ENCODE results near the gene MLST8. TPM values are rescaled to one million over a fixed set of nuclear protein-coding genes. Genes with fewer than 3 reads are reported as not detected.

MLST8 gene
- total RNA-seq, 1 donor: 30.8 TPM

DNA sequence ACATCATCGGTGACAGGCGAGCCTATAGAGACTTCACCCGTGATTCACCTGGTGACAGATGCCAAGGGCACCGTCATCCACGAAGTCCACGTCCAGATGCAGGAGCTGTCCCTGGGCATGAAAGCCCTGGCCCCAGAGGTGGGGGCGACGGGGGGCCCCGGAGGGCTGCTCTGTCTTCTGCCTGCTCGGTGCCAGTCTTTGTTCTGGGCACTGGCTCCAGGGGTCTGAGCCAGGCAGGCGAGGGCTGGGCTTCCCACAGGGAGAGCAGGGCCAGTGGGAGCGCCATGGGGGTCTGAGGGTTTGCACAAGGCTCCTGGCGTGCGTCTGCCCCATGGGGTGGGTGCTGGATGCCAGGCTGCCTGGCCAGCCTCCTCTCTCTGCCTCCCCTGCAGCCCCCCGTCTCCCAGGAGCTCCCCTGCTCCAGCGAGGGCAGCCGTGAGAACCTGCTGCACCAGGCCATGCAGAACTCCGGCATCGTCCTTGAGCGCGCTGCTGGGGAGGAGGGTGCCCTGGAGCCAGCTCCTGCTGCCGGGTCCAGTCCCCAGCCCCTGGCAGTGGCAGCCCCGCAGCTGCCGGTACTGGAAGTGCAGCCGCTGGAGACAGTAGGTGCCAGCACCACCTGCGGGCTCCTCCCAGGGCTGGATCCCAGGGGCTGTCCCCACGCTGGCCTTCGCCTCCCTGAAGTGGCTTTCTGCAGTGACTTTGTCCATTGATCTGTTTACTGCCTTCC, 28.0 kb downstream of the MLST8 start:
- Histone ChIP-seq H3K79me2 (ENCODE audit: insufficient read depth, low read length) (peaks cover 19% of the 10 kb centered on the region), H3K4me1 (ENCODE audit: insufficient read depth, low read length) (peaks cover 6% of the 10 kb centered on the region), H4K20me1 (ENCODE audit: insufficient read depth, low read length) (peaks cover 38% of the 10 kb centered on the region), H3K4me2 (ENCODE audit: insufficient read depth, low read length) (no peak overlapping the region), H2AFZ (ENCODE audit: low read length) (no peak overlapping the region), H3K4me3 (ENCODE audit: insufficient read depth, low read length) (no peak overlapping the region), H3K27ac (ENCODE audit: low read depth, low read length) (no peak overlapping the region), H3K27me3 (ENCODE audit: insufficient read depth, low read length) (peaks cover 13% of the 10 kb centered on the region), H3K36me3 (ENCODE audit: insufficient read depth, low read length) (peaks cover 42% of the 10 kb centered on the region), H3K9me3 (ENCODE audit: low read depth, low read length) (no peaks in the 10 kb centered on the region)
- no peak for DNase-seq (ENCODE audit: insufficient read length, low spot score, missing footprints)
- TF ChIP-seq, protein P1, sequence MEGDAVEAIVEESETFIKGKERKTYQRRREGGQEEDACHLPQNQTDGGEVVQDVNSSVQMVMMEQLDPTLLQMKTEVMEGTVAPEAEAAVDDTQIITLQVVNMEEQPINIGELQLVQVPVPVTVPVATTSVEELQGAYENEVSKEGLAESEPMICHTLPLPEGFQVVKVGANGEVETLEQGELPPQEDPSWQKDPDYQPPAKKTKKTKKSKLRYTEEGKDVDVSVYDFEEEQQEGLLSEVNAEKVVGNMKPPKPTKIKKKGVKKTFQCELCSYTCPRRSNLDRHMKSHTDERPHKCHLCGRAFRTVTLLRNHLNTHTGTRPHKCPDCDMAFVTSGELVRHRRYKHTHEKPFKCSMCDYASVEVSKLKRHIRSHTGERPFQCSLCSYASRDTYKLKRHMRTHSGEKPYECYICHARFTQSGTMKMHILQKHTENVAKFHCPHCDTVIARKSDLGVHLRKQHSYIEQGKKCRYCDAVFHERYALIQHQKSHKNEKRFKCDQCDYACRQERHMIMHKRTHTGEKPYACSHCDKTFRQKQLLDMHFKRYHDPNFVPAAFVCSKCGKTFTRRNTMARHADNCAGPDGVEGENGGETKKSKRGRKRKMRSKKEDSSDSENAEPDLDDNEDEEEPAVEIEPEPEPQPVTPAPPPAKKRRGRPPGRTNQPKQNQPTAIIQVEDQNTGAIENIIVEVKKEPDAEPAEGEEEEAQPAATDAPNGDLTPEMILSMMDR (IDR thresholded peaks at IDR 0.05; ENCODE audit: extremely low read depth, low read depth, low read length): no peak

DNA sequence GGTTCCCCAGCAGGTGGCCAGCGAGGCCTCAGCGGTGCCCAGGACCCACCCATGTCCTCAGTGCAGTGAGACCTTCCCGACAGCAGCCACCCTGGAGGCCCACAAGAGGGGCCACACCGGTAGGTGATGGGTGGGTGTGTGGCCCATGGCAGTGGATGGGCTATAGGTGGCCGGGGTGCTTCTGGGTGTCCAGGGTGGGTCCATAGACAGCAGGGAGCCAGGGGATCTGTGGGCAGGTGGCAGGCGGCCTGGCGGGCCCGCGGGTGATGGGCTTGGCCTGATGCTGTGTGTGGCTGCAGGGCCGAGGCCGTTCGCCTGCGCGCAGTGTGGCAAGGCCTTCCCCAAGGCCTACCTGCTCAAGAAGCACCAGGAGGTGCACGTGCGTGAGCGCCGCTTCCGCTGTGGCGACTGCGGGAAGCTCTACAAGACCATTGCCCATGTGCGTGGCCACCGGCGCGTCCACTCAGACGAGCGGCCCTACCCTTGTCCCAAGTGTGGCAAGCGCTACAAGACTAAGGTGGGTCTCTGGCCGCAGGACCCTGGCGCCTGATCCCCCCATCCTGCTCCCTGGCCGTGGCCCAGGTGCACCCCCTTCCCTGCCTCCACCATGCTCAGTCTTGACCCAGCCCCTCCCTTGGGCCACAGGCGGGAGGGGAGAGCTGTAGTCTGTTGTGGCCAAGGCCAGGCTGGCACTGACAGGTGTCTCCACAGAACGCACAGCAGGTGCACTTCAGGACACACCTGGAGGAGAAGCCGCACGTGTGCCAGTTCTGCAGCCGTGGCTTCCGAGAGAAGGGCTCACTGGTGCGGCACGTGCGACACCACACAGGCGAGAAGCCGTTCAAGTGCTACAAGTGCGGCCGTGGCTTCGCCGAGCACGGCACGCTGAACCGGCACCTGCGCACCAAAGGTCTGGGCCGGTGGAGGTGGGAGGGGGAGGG, 28.9 kb downstream of the MLST8 start:
- Histone ChIP-seq H3K4me1 (ENCODE audit: insufficient read depth, low read length) (peaks cover 6% of the 10 kb centered on the region), H3K27ac (ENCODE audit: low read depth, low read length) (no peak overlapping the region), H3K79me2 (ENCODE audit: insufficient read depth, low read length) (peaks cover 9% of the 10 kb centered on the region), H4K20me1 (ENCODE audit: insufficient read depth, low read length) (peaks cover 30% of the 10 kb centered on the region), H3K4me2 (ENCODE audit: insufficient read depth, low read length) (no peak overlapping the region), H3K27me3 (ENCODE audit: insufficient read depth, low read length) (peaks cover 13% of the 10 kb centered on the region), H3K4me3 (ENCODE audit: insufficient read depth, low read length) (no peak overlapping the region), H3K36me3 (ENCODE audit: insufficient read depth, low read length) (peaks cover 33% of the 10 kb centered on the region), H3K9me3 (ENCODE audit: low read depth, low read length) (no peaks in the 10 kb centered on the region), H2AFZ (ENCODE audit: low read length) (no peak overlapping the region)
- DNase-seq (ENCODE audit: insufficient read length, low spot score, missing footprints): no peak
- TF ChIP-seq, protein P1 (IDR thresholded peaks at IDR 0.05; ENCODE audit: extremely low read depth, low read depth, low read length): no peak

DNA sequence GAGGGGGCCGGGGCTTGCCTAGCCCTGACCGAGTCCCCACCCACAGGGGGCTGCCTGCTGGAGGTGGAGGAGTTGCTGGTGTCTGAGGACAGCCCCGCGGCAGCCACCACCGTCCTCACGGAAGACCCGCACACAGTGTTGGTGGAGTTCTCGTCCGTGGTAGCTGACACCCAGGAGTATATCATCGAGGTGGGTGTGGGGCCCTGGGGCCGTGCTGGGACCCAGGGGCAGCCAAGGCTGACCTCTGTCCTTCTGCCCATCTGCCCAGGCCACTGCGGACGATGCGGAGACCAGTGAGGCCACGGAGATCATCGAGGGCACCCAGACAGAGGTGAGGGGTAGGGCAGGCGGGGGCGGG, 29.5 kb downstream of the MLST8 start:
- Histone ChIP-seq H3K27me3 (ENCODE audit: insufficient read depth, low read length) (peaks cover 13% of the 10 kb centered on the region), H3K4me3 (ENCODE audit: insufficient read depth, low read length) (no peak overlapping the region), H3K4me2 (ENCODE audit: insufficient read depth, low read length) (no peak overlapping the region), H3K27ac (ENCODE audit: low read depth, low read length) (no peak overlapping the region), H3K9me3 (ENCODE audit: low read depth, low read length) (no peaks in the 10 kb centered on the region), H4K20me1 (ENCODE audit: insufficient read depth, low read length) (peaks cover 25% of the 10 kb centered on the region), H3K79me2 (ENCODE audit: insufficient read depth, low read length) (peaks cover 3% of the 10 kb centered on the region), H2AFZ (ENCODE audit: low read length) (no peak overlapping the region), H3K4me1 (ENCODE audit: insufficient read depth, low read length) (peaks cover 6% of the 10 kb centered on the region), H3K36me3 (ENCODE audit: insufficient read depth, low read length) (peaks cover 27% of the 10 kb centered on the region)
- DNase-seq (ENCODE audit: insufficient read length, low spot score, missing footprints): no peak
- TF ChIP-seq, protein P1 (IDR thresholded peaks at IDR 0.05; ENCODE audit: extremely low read depth, low read depth, low read length): no peak

DNA sequence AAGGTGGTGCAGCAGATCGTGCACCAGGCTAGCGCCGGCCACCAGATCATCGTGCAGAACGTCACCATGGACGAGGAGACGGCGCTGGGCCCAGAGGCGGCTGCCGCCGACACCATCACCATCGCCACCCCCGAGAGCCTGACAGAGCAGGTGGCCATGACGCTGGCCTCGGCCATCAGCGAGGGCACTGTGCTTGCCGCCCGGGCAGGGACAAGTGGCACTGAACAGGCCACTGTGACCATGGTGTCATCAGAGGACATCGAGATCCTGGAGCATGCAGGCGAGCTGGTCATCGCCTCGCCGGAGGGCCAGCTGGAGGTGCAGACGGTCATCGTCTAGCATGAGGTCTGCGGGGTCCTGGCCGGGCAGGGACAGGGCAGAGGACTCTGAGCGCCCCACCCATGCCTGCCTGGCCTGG, 30.0 kb downstream of the MLST8 start:
- DNase-seq (ENCODE audit: insufficient read length, low spot score, missing footprints): no peak
- Histone ChIP-seq H3K9me3 (ENCODE audit: low read depth, low read length) (no peaks in the 10 kb centered on the region), H3K36me3 (ENCODE audit: insufficient read depth, low read length) (peaks cover 23% of the 10 kb centered on the region), H4K20me1 (ENCODE audit: insufficient read depth, low read length) (peaks cover 23% of the 10 kb centered on the region), H3K4me2 (ENCODE audit: insufficient read depth, low read length) (no peak overlapping the region), H3K27me3 (ENCODE audit: insufficient read depth, low read length) (peaks cover 13% of the 10 kb centered on the region), H3K4me3 (ENCODE audit: insufficient read depth, low read length) (no peak overlapping the region), H3K4me1 (ENCODE audit: insufficient read depth, low read length) (peaks cover 6% of the 10 kb centered on the region), H3K27ac (ENCODE audit: low read depth, low read length) (no peak overlapping the region), H2AFZ (ENCODE audit: low read length) (no peak overlapping the region), H3K79me2 (ENCODE audit: insufficient read depth, low read length) (no peaks in the 10 kb centered on the region)
- TF ChIP-seq, protein P1 (IDR thresholded peaks at IDR 0.05; ENCODE audit: extremely low read depth, low read depth, low read length): no peak

Data from osteoblast (primary cell).